Measurements from ENCODE around the gene ZC3H12C.

ZC3H12C gene

DNA sequence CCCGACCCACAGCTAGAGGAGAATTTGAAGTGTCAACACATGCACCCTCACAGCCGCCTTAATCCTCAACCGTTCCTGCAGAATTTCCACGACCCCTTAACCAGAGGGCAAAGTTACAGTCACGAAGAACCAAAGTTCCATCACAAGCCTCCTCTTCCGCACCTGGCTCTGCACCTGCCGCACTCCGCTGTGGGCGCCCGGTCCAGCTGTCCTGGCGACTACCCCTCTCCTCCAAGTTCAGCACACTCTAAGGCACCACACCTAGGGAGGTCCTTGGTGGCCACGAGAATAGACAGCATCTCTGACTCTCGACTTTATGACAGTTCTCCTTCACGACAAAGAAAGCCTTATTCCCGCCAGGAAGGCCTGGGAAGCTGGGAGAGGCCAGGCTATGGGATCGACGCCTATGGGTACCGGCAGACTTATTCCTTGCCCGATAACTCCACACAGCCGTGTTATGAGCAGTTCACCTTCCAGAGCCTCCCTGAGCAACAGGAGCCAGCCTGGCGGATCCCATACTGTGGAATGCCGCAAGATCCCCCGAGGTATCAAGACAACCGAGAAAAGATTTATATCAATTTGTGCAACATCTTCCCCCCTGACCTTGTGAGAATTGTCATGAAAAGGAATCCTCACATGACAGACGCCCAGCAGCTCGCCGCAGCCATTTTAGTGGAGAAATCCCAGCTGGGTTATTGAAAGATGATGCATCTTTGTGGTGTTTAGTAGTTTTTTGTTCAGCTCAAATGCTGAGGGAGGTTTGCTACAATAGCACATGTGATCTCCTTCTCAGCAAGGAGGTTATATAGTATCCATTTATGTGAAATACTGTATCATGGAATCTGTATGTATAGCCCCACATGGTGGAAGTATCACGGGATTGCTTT lies 72.1 kb downstream of the ZC3H12C start:
- no peak for TF ChIP-seq CTCF (IDR thresholded peaks at IDR 0.05; ENCODE audit: control extremely low read depth, extremely low read depth, low read depth, missing control alignments)
- POLR2A ChIA-PET = no interaction called here
- DNase-seq (ENCODE audit: extremely low spot score) = no peak
- CTCF ChIA-PET = interaction anchor here (0.6 to 2.0 kb wide), 7 partner anchors 10 to 212 kb away, joined by 3 to 9 read pairs (median 4); no protein-coding TSS in a partner anchor

DNA sequence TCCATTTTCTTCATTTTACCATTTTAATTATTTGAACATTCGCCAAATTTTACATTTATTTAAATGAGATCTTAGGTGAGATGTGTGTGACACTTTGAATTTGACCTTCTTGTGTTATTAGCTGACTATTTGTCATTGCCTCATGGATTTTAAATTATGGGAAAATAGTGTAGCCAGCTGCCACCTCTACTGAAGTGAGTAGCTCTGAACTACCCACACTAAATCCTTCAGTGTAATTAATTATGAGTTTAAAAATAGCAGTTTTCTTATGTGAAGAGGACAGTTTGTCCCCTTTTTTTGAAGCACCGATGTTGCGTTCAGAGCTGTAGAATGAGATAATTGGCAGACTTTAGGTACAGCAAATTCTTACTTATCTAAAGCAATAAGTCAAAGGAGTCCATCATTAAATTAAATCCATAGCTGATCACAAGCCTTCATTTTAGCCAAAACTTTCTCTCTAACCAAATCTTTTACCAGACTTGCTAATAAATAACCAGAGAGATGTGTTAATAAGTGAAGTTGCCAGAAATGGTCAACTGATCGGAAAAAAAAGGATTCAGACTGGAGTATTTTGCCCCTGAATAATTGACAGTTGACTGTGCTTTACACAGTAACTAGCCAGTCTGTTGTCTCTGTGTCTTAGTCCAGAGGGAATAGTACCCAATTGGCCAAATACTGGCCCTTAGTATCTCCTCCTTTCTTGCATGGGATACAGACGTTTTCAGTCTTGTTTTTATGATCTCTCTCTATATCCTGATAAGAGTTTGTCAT lies 75.0 kb downstream of the ZC3H12C start:
- ChIA-PET CTCF (interaction anchor here (2.0 kb wide), 1 partner anchor 11 kb away, joined by 8 read pairs; no protein-coding TSS in a partner anchor), POLR2A (no interaction called here)
- no peak for DNase-seq (ENCODE audit: extremely low spot score)
- TF ChIP-seq CTCF (IDR thresholded peaks at IDR 0.05; ENCODE audit: control extremely low read depth, extremely low read depth, low read depth, missing control alignments) = no peak

- CTCF ChIA-PET = interaction anchor here (2.0 kb wide), 1 partner anchor 12 kb away, joined by 8 read pairs; no protein-coding TSS in a partner anchor
- POLR2A ChIA-PET = no interaction called here
- no peak for TF ChIP-seq CTCF (IDR thresholded peaks at IDR 0.05; ENCODE audit: control extremely low read depth, extremely low read depth, low read depth, missing control alignments)
- no peak for DNase-seq (ENCODE audit: extremely low spot score)
Measured at GRCh38 chr11:110169738-110170137, 76.5 kb downstream of the ZC3H12C start.

- ChIA-PET POLR2A (no interaction called here), CTCF (interaction anchor here (1.0 to 1.1 kb wide), 2 partner anchors 12 to 21 kb away, joined by 3 read pairs; no protein-coding TSS in a partner anchor)
- DNase-seq (ENCODE audit: extremely low spot score) = no peak
- TF ChIP-seq CTCF (IDR thresholded peaks at IDR 0.05; ENCODE audit: control extremely low read depth, extremely low read depth, low read depth, missing control alignments) = no peak
Measured at GRCh38 chr11:110172468-110173065, 79.4 kb downstream of the ZC3H12C start.

DNA sequence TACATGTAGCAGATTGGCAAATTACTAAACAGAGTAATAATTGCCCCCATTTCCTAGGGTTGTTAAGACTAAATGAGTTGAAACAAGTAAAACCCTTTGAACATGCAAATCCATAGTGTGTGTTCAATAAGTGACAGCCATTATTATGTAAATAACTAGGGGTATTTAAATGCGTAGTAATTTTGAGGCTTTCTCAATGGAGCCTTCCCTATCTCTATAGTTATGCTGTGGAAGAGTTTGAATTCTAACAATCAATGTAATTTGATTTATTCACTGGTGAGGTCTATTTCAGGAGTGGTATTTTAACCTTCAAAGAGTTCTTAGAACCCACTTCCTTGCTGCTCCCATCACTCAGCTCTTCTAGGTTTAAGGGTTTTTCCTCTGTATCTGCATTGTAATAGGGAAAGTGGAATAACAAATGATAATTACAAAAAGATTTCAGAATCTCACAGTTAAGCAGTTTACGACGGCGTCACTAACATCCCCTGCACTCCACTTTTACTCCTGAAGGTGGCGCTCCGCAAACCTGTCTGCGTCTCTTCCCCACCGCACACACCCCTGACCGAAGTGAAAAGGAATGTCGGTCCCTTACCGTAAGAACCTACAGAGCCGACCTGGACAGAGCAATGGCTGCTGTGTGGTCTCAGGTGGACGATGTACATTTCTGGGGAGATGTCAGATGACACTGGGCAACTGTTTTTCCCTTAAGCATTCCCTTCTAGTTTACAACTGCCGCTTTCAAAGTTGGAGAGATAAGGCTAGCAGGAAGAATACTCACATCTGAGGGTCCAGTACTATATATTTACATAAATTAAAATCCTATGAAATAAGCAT lies 80.8 kb downstream of the ZC3H12C start:
- DNase-seq (ENCODE audit: extremely low spot score) = peak; percentile 55
- ChIA-PET POLR2A (no interaction called here), CTCF (interaction anchor here (0.9 to 3.2 kb wide), 7 partner anchors 8 to 261 kb away, joined by 3 to 16 read pairs (median 3); no protein-coding TSS in a partner anchor)
- peak; percentile 65 for TF ChIP-seq CTCF (IDR thresholded peaks at IDR 0.05; ENCODE audit: control extremely low read depth, extremely low read depth, low read depth, missing control alignments)
